ENCODE results near the gene SNX21.

The SNX21 gene

GRCh38 chr20:45801851-45802250 lies 31.7 kb upstream of the SNX21 start:
- Histone ChIP-seq H3K27ac (ENCODE audit: low read depth, low read length) (no peak overlapping the region), H3K4me1 (ENCODE audit: control insufficient read depth, low read length) (peaks cover 4% of the 10 kb centered on the region), H3K36me3 (ENCODE audit: control insufficient read depth, low read length) (peaks cover 60% of the 10 kb centered on the region), H3K9me2 (replicated peaks; ENCODE audit: control insufficient read depth, low read length) (no peaks in the 10 kb centered on the region), H3K9me3 (ENCODE audit: control insufficient read depth, insufficient read depth, low read length) (no peaks in the 10 kb centered on the region), H4K20me1 (ENCODE audit: control insufficient read depth, insufficient read depth, low read depth, low read length) (no peaks in the 10 kb centered on the region), H3F3A (ENCODE audit: control insufficient read depth, insufficient read depth) (peaks cover 6% of the 10 kb centered on the region), H3K27me3 (ENCODE audit: control insufficient read depth, low read length) (no peaks in the 10 kb centered on the region), H3K4me2 (ENCODE audit: low read length) (no peak overlapping the region), H3K79me2 (ENCODE audit: control insufficient read depth, low read length) (no peaks in the 10 kb centered on the region), H3K4me3 (ENCODE audit: low read length) (no peak overlapping the region)
- TF ChIP-seq, protein P1, sequence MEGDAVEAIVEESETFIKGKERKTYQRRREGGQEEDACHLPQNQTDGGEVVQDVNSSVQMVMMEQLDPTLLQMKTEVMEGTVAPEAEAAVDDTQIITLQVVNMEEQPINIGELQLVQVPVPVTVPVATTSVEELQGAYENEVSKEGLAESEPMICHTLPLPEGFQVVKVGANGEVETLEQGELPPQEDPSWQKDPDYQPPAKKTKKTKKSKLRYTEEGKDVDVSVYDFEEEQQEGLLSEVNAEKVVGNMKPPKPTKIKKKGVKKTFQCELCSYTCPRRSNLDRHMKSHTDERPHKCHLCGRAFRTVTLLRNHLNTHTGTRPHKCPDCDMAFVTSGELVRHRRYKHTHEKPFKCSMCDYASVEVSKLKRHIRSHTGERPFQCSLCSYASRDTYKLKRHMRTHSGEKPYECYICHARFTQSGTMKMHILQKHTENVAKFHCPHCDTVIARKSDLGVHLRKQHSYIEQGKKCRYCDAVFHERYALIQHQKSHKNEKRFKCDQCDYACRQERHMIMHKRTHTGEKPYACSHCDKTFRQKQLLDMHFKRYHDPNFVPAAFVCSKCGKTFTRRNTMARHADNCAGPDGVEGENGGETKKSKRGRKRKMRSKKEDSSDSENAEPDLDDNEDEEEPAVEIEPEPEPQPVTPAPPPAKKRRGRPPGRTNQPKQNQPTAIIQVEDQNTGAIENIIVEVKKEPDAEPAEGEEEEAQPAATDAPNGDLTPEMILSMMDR (IDR thresholded peaks at IDR 0.05; ENCODE audit: low read depth, low read length, poor library complexity, severe bottlenecking): no peak
- TF ChIP-seq EZH2phosphoT487 (IDR thresholded peaks at IDR 0.05; ENCODE audit: borderline replicate concordance, low read length): no peak

DNA sequence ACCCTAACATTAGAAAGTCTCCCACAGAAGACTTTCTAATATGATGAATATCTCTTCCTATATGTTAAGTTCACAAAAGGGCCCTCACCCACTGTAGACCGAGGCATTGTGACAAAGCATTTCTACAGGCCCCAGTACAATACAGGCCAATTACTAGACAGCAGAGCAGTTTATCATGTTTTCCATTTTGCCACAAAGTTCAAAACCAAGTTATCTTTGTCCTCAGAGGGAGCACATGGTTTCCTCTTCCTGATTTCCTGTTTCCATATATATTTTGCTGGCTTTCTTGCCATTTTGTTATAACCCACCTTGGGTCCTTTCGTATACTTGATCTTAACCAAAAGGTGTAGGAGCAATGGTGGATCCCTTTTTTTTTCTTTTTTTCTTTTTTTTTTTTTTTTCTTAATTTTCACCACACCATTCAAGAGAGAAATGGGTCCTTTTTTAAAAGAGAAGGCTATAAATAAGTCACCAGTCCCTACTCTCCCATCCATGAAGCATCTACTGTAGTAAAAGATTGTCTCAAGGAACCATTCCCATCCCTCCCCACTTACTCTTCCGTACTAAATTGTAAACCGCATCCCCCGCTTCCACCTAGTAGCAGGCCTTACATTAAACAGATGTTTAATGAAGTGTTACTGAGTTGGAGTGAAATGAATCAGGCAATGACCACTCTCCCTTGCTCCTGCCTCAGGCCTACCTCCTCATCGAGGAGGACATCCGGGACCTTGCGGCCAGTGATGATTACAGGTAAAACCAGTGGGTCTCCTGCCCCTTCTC lies 23.2 kb upstream of the SNX21 start:
- Histone ChIP-seq H3K36me3 (ENCODE audit: control insufficient read depth, low read length) (peaks cover 73% of the 10 kb centered on the region), H3K4me3 (ENCODE audit: low read length) (no peak overlapping the region), H3K4me2 (ENCODE audit: low read length) (no peak overlapping the region), H3K9me2 (replicated peaks; ENCODE audit: control insufficient read depth, low read length) (no peaks in the 10 kb centered on the region), H4K20me1 (ENCODE audit: control insufficient read depth, insufficient read depth, low read depth, low read length) (no peaks in the 10 kb centered on the region), H3K27ac (ENCODE audit: low read depth, low read length) (no peak overlapping the region), H3K79me2 (ENCODE audit: control insufficient read depth, low read length) (peaks cover 22% of the 10 kb centered on the region), H3K4me1 (ENCODE audit: control insufficient read depth, low read length) (peaks cover 13% of the 10 kb centered on the region), H3K27me3 (ENCODE audit: control insufficient read depth, low read length) (no peaks in the 10 kb centered on the region), H3F3A (ENCODE audit: control insufficient read depth, insufficient read depth) (peaks cover 3% of the 10 kb centered on the region), H3K9me3 (ENCODE audit: control insufficient read depth, insufficient read depth, low read length) (no peaks in the 10 kb centered on the region)
- TF ChIP-seq, protein P1 (IDR thresholded peaks at IDR 0.05; ENCODE audit: low read depth, low read length, poor library complexity, severe bottlenecking): no peak
- no peak for TF ChIP-seq EZH2phosphoT487 (IDR thresholded peaks at IDR 0.05; ENCODE audit: borderline replicate concordance, low read length)

DNA sequence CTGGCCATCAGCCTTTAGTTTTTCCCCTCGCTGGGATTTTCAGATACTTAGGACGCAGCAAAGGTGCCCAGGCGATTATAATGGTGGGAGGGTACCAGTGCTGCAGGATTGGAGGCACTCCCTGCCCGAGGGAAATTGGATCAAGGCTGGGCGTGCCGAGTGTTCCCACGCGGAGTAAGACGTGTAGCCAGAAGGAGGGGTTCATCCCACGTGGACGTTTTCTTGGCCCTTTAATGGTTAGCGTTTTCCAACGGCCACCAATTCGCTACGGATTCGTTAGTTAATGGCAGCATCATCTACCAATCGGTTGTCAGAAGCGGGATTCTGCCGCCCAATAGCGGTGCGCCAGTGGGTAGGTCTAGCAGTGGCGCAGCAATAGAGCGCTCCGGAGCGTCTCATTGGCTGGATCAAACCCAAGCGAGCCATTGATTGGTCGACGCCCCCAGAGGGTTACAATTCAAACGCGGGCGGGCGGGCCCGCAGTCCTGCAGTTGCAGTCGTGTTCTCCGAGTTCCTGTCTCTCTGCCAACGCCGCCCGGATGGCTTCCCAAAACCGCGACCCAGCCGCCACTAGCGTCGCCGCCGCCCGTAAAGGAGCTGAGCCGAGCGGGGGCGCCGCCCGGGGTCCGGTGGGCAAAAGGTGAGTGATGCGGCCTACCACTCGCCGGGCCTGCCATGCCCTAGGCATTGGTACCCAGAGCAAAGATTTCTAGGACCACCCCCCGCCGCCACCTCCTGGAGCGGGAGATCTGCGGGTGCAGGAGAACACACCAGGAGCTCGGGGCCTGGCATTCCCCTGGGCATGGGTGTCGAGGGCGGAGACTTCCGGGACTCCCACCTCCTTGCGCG lies 21.2 kb upstream of the SNX21 start, which contains the start of gene UBE2C:
Gene UBE2C, plus strand, starts transcription at position 488 of the 849 bp plus-strand sequence. Its CDS starts 52 bp downstream, at position 540.
- no peak for TF ChIP-seq EZH2phosphoT487 (IDR thresholded peaks at IDR 0.05; ENCODE audit: borderline replicate concordance, low read length)
- TF ChIP-seq, protein P1 (IDR thresholded peaks at IDR 0.05; ENCODE audit: low read depth, low read length, poor library complexity, severe bottlenecking): no peak
- Histone ChIP-seq H3K4me2 (ENCODE audit: low read length) (peak within 1 kb of the TSS; percentile 67), H3K9me2 (replicated peaks; ENCODE audit: control insufficient read depth, low read length) (no peaks in the 10 kb centered on the region), H3K27ac (ENCODE audit: low read depth, low read length) (peak within 1 kb of the TSS; percentile 78), H3K9me3 (ENCODE audit: control insufficient read depth, insufficient read depth, low read length) (no peaks in the 10 kb centered on the region), H4K20me1 (ENCODE audit: control insufficient read depth, insufficient read depth, low read depth, low read length) (peaks cover 3% of the 10 kb centered on the region; the same call in 1 of the 2 replicates), H3K4me3 (ENCODE audit: low read length) (peak within 1 kb of the TSS; percentile 95), H3F3A (ENCODE audit: control insufficient read depth, insufficient read depth) (peaks cover 22% of the 10 kb centered on the region), H3K79me2 (ENCODE audit: control insufficient read depth, low read length) (peaks cover 22% of the 10 kb centered on the region), H3K27me3 (ENCODE audit: control insufficient read depth, low read length) (no peaks in the 10 kb centered on the region), H3K36me3 (ENCODE audit: control insufficient read depth, low read length) (peaks cover 84% of the 10 kb centered on the region), H3K4me1 (ENCODE audit: control insufficient read depth, low read length) (peaks cover 13% of the 10 kb centered on the region)
